HG02970 (cell line): Measurements from ENCODE around the gene ORM1.

ENCODE experiments used
- ATAC-seq: cut with Tn5 transposase; IDR thresholded peaks from one replicate; pipeline ENCODE4 v1.9.1; 2021; ENCODE audit warnings: mild to moderate bottlenecking, moderate library complexity, moderate number of reproducible peaks; ENCODE audit not compliant: unreplicated experiment, low FRiP score

ORM1 gene

DNA sequence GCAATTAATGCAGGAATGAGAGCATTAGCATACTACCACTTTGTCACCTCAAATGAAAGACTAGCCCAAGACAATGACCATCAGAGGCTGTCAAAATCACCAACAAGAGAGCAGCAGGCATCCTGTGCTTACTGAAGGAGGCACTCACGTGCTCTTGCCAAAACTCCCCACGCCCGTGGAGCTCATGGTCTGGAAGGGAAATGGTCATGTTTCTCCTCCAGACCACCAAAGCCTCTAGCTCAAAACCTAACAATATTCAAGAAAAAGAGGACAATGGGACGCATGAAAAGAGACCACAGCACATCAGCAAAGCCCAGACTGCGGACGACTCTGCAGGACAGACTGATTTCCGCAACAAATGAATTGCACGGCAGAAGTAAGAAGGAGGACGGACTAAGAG, 52.0 kb downstream of the ORM1 start:
- ATAC-seq, result no peak

DNA sequence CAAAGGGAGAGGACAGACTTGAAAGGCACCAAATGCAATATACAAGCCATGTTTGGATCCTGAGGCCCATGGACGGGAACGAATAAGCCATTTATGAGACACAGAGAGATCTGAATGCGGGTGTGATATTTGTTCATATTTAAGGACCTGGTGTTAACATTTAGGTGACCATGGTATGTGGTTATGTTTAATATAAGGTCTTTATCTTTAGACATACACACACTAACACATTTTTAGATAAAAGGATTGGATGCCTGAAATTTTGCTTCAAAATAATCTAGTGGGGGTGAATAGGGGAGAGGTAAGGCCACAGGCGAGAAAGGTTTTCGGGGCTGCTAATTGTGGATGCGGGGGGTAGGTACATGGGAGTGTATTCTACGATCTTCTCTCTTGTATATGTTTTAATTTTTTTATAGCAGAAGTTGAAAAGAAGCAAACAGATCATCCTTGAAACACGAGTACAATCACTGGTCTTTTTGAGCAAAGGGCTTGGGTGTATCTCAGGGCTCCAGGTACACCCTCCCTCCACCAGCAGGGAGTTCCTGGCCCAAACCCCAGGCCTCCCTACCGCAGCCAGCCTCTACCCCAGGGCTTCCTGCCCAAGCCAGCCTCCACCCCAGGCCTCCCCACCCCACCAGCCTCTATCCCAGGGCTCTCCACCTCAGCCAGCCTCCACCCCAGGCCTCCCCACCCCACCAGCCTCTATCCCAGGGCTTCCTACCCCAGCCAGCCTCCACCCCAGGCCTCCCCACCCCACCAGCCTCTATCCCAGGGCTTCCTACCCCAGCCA, 52.7 kb downstream of the ORM1 start:
- ATAC-seq, result no peak
